Brain microvascular endothelial cell (primary cell): ENCODE data around the gene KLHL6.
A peak's percentile ranks its signal among the peaks of the same experiment; 100 is the strongest.
"Not testable (repeated sequence)": the region's sequence is repeated elsewhere in the genome, so short reads cannot be mapped to it uniquely, and the experiment has no call there.

Experiments
- DNase-seq: peaks from one replicate; pipeline ENCODE4 v3.0.0-alpha.2; 2020
- H3K27ac ChIP-seq: fragments of 250-450 bp; sonication (Bioruptor Pico); 2 replicates; pipeline ENCODE4 v1.5.1; 2020; ENCODE audit warnings: mild to moderate bottlenecking, moderate library complexity
- H3K27me3 ChIP-seq: fragments of 250-450 bp; sonication (Bioruptor Pico); replicated peaks from 2 replicates; pipeline ENCODE4 v1.5.1; 2020; ENCODE audit warnings: mild to moderate bottlenecking
- H3K36me3 ChIP-seq: fragments of 250-450 bp; sonication (Bioruptor Pico); replicated peaks from 2 replicates; pipeline ENCODE4 v1.5.1; 2020; ENCODE audit warnings: mild to moderate bottlenecking
- H3K4me3 ChIP-seq: 2 replicates; pipeline ENCODE4 v1.5.1; 2011; ENCODE audit warnings: low read depth, mild to moderate bottlenecking, control low read depth, low read length, moderate library complexity
- CTCF ChIP-seq: IDR thresholded peaks from 2 replicates; pipeline ENCODE4 v1.5.1; 2011; ENCODE audit warnings: low read depth, mild to moderate bottlenecking, moderate library complexity, low read length, control low read depth, inconsistent platforms; ENCODE audit errors: missing control alignments
- in situ Hi-C: cut with HindIII; loops from 2 replicates; pipeline ENCODE4 v1.10.0; 2017; ENCODE audit warnings: low sequenced_read_pairs, low pct_ligation_motif_present

KLHL6 gene

GRCh38 chr3:183576487-183577107 is 21.1 kb upstream of the KLHL6 start:
- peaks cover 4% of the 10 kb centered on the region for H3K27me3 ChIP-seq
- TF ChIP-seq CTCF = no peak
- DNase-seq = peak; percentile 23
- H3K36me3 ChIP-seq = no peaks in the 10 kb centered on the region
- H3K27ac ChIP-seq = no peak overlapping the region
- in situ Hi-C loops = no loop called here
- no peak overlapping the region for H3K4me3 ChIP-seq

GRCh38 chr3:183572935-183573334 is 17.4 kb upstream of the KLHL6 start:
- Histone ChIP-seq H3K27me3 (peaks cover 2% of the 10 kb centered on the region), H3K36me3 (no peaks in the 10 kb centered on the region), H3K27ac (no peak overlapping the region), H3K4me3 (no peak overlapping the region)
- in situ Hi-C loops = no loop called here
- no peak for TF ChIP-seq CTCF
- no peak for DNase-seq

- not testable (repeated sequence) for H3K27ac ChIP-seq
These were observed 14.7 kb upstream of the KLHL6 start for GRCh38 chr3:183570191-183570590.

GRCh38 chr3:183566880-183567279 is 11.4 kb upstream of the KLHL6 start:
- no peak overlapping the region for H3K4me3 ChIP-seq
- no peak for TF ChIP-seq CTCF
- in situ Hi-C loops = no loop called here
- no peak overlapping the region for H3K27ac ChIP-seq
- no peaks in the 10 kb centered on the region for H3K27me3 ChIP-seq
- no peak for DNase-seq
- no peaks in the 10 kb centered on the region for H3K36me3 ChIP-seq

More at GRCh38 chr3:183570191-183570590, 14.7 kb upstream of the KLHL6 start:
- in situ Hi-C loops, H3K36me3 ChIP-seq, H3K27me3 ChIP-seq, DNase-seq, H3K4me3 ChIP-seq: not testable (repeated sequence)

GRCh38 chr3:183564046-183564445 is 8.5 kb upstream of the KLHL6 start:
- Histone ChIP-seq H3K36me3 (no peaks in the 10 kb centered on the region), H3K4me3 (no peak overlapping the region), H3K27me3 (no peaks in the 10 kb centered on the region), H3K27ac (no peak overlapping the region)
- no peak for TF ChIP-seq CTCF
- in situ Hi-C loops = no loop called here
- no peak for DNase-seq

GRCh38 chr3:183563536-183563874 is 8.0 kb upstream of the KLHL6 start:
- TF ChIP-seq CTCF = no peak
- H3K27ac ChIP-seq = no peak overlapping the region
- in situ Hi-C loops = no loop called here
- H3K4me3 ChIP-seq = no peak overlapping the region
- H3K36me3 ChIP-seq = no peaks in the 10 kb centered on the region
- DNase-seq = no peak
- H3K27me3 ChIP-seq = no peaks in the 10 kb centered on the region
